Epithelial cell of esophagus (primary cell): ENCODE results near the gene WNT5B.

Experiments
- DNase-seq: peaks from one replicate; pipeline ENCODE4 v3.0.0; 2010; ENCODE audit warnings: low read depth
- H3K4me3 ChIP-seq: 2 replicates; pipeline ENCODE4 v1.5.1; 2011; ENCODE audit warnings: mild to moderate bottlenecking, low read length, control low read depth
- TF ChIP-seq, protein P1 (sequence below): IDR thresholded peaks from 2 replicates; pipeline ENCODE4 v1.5.1; 2011; ENCODE audit warnings: low read depth, mild to moderate bottlenecking, low read length, control low read depth, inconsistent platforms; ENCODE audit not compliant: insufficient read depth; ENCODE audit errors: missing control alignments

Gene WNT5B

DNA sequence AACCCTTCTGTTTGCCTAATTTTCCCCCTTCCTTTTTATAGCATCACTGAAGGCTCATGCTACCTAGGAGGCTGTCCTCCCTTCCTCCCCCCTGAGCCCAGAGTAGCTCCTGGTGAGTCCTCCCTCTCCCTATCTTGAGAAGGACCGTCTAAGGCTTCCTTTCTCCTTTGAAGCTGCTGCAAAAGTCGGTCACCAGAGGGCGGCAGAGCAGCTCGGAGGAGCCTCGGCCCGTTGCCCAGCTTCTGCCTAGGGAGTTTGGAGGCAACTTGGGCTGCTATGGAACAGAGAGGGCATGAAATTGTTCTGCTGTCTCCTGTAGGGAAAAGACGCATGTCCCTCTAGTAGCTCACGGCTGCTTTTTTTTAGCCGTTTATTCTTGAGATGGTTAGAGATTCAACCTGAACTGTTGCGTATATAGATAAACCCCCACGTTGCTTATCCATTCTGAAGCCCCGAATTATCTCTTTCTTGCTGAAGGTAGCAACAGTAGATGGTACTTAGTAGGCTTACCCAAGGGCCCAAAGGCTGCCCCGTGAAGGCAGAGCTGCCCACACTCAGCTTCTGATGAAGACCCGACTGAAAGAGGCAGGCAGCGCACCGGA, 5.7 kb downstream of the WNT5B start:
- peak; percentile 73 for DNase-seq
- TF ChIP-seq, protein P1, sequence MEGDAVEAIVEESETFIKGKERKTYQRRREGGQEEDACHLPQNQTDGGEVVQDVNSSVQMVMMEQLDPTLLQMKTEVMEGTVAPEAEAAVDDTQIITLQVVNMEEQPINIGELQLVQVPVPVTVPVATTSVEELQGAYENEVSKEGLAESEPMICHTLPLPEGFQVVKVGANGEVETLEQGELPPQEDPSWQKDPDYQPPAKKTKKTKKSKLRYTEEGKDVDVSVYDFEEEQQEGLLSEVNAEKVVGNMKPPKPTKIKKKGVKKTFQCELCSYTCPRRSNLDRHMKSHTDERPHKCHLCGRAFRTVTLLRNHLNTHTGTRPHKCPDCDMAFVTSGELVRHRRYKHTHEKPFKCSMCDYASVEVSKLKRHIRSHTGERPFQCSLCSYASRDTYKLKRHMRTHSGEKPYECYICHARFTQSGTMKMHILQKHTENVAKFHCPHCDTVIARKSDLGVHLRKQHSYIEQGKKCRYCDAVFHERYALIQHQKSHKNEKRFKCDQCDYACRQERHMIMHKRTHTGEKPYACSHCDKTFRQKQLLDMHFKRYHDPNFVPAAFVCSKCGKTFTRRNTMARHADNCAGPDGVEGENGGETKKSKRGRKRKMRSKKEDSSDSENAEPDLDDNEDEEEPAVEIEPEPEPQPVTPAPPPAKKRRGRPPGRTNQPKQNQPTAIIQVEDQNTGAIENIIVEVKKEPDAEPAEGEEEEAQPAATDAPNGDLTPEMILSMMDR = peak; percentile 95
- no peak overlapping the region for H3K4me3 ChIP-seq

DNA sequence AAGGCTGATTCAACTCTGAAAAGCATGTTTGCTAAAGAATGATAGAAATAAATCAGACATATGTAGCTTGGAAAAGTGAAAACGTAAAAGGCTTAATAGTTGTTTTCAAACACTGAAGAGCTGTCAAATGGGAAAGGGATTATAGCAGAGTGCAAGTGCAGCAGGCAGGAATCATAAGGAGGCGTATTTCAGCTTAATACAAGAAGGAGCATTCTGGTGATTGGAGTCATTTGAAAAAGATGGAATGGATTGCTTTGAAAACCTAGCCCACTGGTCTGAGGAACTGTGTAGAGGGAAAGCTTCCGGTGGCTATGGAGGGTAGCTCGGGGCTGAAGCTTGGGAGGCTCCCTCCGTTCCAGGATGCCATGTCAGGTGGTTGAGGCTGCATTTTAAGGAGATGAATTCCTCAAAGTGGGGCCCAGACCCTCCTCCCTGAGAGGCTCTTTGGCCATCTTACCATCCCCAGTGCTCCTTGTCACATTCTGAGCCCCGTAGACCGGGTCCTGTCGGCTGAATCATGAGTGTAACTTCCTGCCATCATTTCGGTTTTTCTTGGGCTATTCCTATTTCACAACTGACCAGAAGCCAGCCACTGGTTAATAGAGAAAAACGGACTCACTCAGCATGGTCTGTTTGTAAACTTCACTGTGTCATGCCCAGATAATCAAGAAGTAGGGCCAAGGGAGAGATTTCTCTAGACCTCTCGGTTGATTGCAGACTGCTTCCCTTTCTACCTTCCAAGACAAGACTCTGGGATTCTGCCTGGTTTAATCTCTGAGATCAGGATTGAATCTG, 6.5 kb downstream of the WNT5B start:
- TF ChIP-seq, protein P1 = no peak
- H3K4me3 ChIP-seq = no peak overlapping the region
- DNase-seq = no peak

DNA sequence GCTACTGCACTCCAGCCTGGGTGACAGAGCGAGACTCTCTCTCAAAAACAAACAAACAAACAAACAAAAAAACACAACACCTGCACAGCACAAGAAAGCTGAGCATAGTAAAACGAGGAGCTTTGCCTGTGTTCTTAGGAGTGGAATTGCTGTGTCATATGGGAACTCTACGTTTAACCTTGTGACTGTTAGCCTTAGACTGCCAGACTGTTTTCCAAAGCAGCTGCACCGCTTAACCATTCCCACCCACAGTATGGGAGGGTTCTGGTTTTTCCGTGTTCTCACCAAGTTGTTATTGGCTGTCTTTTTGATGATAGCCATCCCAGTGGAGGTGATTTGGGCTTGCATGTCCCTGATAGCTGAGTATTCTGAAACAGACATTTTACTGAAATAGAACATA, 9.2 kb downstream of the WNT5B start:
- TF ChIP-seq, protein P1 = no peak
- no peak overlapping the region for H3K4me3 ChIP-seq
- no peak for DNase-seq

DNA sequence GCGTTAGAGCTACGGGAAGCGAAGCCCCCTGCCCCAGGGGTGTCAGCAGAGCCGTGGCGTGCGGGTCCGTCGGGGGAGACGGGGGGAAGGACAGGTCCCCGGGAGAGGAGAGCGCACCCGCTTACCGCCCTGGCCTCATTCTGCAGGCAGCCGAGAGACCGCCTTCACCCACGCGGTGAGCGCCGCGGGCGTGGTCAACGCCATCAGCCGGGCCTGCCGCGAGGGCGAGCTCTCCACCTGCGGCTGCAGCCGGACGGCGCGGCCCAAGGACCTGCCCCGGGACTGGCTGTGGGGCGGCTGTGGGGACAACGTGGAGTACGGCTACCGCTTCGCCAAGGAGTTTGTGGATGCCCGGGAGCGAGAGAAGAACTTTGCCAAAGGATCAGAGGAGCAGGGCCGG, 10.5 kb downstream of the WNT5B start:
- no peak for DNase-seq
- no peak overlapping the region for H3K4me3 ChIP-seq
- TF ChIP-seq, protein P1 = no peak

DNA sequence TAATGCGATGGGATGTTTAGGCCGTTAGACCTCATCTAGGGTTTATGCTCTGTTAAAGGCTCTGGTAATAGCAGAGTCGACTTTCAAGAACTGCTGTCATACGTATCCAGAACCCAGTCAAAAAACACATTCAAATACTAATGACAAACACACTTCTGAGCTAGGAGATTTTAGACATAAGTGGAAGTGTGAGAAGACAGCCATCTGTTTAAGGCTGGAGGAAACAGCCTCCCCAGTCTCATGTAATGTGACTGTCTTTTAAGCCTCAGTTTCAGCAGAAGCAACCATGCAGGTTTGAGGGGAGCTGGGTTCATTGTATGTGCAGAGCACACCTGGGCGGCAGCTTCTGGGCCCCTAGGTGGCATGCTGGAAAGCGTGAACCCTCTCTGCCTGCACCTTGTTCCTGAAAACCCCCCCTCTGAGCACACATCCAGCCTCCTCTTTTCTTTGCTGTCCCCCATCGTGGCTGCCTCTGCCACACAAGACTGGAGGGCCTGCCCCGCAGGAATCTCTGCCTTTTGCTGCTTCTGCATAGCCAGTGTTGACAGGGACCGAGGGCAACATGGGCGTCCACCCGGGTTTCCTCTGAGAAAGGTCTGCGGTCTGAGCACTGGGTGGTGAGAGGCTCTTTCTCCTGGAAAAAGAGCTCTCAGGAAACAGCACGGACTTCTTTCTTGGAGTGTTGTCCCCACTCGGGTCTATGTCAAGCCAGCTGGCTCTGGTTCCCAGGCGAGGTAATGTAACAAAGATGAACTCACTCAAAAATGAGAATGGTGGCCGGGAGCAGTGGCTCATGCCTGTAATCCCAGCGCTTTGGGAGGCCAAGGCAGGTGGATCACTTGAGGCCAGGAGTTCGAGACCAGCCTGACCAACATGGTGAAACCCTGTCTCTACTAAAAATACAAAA, 11.6 kb downstream of the WNT5B start:
- H3K4me3 ChIP-seq = no peak overlapping the region
- TF ChIP-seq, protein P1 = no peak
- DNase-seq = no peak

DNA sequence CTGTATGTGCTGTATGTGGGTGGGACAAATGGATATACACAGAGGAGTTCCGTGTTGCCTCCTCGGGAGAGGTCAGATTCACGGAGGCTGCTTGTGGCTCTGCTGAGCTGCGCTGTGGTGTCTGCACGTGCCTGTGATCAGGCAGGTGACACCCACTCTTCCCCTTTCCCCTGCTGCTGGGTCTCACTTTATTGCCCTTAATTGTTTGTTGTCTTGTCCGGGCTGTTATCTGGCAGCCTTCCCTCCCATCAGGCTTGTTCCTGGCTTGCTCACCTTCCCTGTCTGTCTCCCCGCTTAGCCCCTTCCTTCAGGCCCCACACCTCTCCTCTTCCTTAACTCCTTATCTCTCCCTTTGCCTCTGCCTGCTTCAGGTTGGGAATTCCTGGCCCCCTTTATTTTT, 13.5 kb downstream of the WNT5B start:
- DNase-seq = no peak
- H3K4me3 ChIP-seq = no peak overlapping the region
- TF ChIP-seq, protein P1 = no peak
